ENCODE measurements around the gene DNTTIP2. TPM values are rescaled to one million over a fixed set of nuclear protein-coding genes. Genes with fewer than 3 reads are reported as not detected.

The DNTTIP2 gene
- total RNA-seq, 1 donor: 23.5 TPM

DNA sequence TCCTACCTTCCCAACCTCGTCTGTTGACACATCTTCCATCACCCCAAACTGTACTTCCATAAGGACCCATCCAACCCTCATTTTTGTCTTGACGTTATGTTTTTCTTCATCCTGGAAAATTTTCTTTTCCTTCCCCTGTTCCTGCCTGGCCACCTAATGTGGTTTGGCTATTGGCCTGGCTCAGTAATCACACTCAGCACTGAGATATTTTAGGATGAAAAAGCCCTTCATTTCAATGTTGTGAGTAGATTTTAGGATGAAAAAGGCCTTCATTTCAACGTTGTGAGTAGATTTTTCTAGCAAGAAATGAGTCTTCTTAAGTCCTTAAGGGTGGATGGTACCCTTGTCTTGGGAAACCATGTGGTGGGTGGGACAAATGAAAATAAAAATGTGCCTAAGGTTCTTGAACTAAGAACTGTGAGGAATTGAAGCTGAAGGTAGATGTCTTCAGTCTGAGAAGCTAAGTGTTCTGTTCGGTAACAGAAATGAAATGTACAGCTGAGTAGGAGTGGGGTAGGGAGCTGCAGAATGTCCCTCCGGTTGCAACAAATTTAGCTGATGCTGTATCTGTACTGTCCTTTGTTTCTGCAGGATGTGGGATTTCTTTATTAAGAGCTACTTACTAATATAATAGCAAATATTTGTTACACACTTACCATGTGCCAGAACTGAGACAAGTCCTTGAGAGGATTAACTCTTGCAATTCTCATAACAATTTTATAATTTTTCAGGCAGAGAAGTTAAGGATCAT is 36.1 kb downstream of the DNTTIP2 start:
- DNase-seq (ENCODE audit: insufficient read length, low spot score, missing footprints): peak; percentile 50
- no peaks in the 10 kb centered on the region for H3K79me2 ChIP-seq (ENCODE audit: insufficient read depth, low read length)
- H3K4me2 ChIP-seq (ENCODE audit: insufficient read depth, low read length): peak overlapping the region; percentile 26
- H2AFZ ChIP-seq (ENCODE audit: low read length): no peak overlapping the region
- H3K9me3 ChIP-seq (ENCODE audit: low read depth, low read length): no peaks in the 10 kb centered on the region
- H4K20me1 ChIP-seq (ENCODE audit: insufficient read depth, low read length): no peaks in the 10 kb centered on the region
- no peak overlapping the region for H3K4me3 ChIP-seq (ENCODE audit: insufficient read depth, low read length)
- TF ChIP-seq, protein P1, sequence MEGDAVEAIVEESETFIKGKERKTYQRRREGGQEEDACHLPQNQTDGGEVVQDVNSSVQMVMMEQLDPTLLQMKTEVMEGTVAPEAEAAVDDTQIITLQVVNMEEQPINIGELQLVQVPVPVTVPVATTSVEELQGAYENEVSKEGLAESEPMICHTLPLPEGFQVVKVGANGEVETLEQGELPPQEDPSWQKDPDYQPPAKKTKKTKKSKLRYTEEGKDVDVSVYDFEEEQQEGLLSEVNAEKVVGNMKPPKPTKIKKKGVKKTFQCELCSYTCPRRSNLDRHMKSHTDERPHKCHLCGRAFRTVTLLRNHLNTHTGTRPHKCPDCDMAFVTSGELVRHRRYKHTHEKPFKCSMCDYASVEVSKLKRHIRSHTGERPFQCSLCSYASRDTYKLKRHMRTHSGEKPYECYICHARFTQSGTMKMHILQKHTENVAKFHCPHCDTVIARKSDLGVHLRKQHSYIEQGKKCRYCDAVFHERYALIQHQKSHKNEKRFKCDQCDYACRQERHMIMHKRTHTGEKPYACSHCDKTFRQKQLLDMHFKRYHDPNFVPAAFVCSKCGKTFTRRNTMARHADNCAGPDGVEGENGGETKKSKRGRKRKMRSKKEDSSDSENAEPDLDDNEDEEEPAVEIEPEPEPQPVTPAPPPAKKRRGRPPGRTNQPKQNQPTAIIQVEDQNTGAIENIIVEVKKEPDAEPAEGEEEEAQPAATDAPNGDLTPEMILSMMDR (IDR thresholded peaks at IDR 0.05; ENCODE audit: extremely low read depth, low read depth, low read length): no peak
- H3K4me1 ChIP-seq (ENCODE audit: insufficient read depth, low read length): peaks cover 49% of the 10 kb centered on the region
- peak overlapping the region; percentile 44 for H3K27ac ChIP-seq (ENCODE audit: low read depth, low read length)
- H3K36me3 ChIP-seq (ENCODE audit: insufficient read depth, low read length): no peaks in the 10 kb centered on the region
- no peaks in the 10 kb centered on the region for H3K27me3 ChIP-seq (ENCODE audit: insufficient read depth, low read length)

GRCh38 chr1:93841771-93842170 is 37.2 kb downstream of the DNTTIP2 start:
- DNase-seq (ENCODE audit: insufficient read length, low spot score, missing footprints): no peak
- Histone ChIP-seq H3K4me1 (ENCODE audit: insufficient read depth, low read length) (peaks cover 49% of the 10 kb centered on the region), H3K9me3 (ENCODE audit: low read depth, low read length) (no peaks in the 10 kb centered on the region), H3K36me3 (ENCODE audit: insufficient read depth, low read length) (no peaks in the 10 kb centered on the region), H3K27ac (ENCODE audit: low read depth, low read length) (no peak overlapping the region), H3K4me3 (ENCODE audit: insufficient read depth, low read length) (no peak overlapping the region), H3K27me3 (ENCODE audit: insufficient read depth, low read length) (no peaks in the 10 kb centered on the region), H3K79me2 (ENCODE audit: insufficient read depth, low read length) (no peaks in the 10 kb centered on the region), H4K20me1 (ENCODE audit: insufficient read depth, low read length) (no peaks in the 10 kb centered on the region), H3K4me2 (ENCODE audit: insufficient read depth, low read length) (no peak overlapping the region), H2AFZ (ENCODE audit: low read length) (no peak overlapping the region)
- TF ChIP-seq, protein P1 (IDR thresholded peaks at IDR 0.05; ENCODE audit: extremely low read depth, low read depth, low read length): no peak

DNA sequence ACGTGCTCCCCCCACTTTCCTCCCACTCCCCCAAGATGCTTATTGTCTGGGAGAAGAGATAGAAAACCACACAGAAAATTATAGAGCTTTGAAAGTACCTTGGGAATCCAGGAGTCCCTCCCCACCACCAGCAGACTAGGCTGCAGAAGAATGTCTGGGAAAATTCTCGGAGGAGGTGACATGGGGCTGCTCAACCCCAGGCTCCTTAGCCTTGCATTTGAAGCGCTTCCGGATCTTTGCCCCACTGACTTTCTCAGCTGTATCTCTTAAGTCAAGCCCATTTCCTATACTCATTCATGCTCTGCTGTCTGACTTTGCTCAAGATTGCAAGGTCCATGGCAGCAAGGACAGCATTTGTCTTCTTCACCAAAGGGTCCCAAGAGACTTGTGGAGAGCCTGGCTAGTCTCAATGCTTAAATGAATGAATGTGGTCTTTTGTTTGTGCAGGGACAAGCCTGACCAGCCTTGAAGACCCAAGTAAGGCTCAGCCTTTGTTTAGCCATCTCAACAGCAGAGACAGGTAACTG is 38.0 kb downstream of the DNTTIP2 start:
- TF ChIP-seq, protein P1 (IDR thresholded peaks at IDR 0.05; ENCODE audit: extremely low read depth, low read depth, low read length): no peak
- no peaks in the 10 kb centered on the region for H4K20me1 ChIP-seq (ENCODE audit: insufficient read depth, low read length)
- peaks cover 48% of the 10 kb centered on the region for H3K4me1 ChIP-seq (ENCODE audit: insufficient read depth, low read length)

DNA sequence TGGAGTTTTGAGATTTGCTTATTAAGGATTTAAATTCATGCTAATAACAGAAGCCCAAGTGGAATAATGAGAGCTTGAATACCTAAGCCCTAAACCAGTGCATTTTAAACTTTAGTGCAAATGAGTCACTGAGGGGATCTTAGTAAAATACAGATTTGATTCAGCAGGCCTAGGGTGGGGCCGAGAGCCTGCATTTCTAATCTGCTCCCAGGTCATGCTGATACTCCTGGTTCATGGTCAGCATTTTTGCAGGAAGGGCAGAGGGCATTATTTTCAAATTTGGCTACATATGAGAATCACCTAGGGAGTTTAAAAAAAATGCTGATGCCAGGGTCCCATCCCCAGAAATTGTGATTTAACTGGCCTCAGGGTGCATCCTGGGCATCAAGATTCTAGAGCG is 39.3 kb downstream of the DNTTIP2 start:
- no peaks in the 10 kb centered on the region for H3K79me2 ChIP-seq (ENCODE audit: insufficient read depth, low read length)
- peak; percentile 83 for DNase-seq (ENCODE audit: insufficient read length, low spot score, missing footprints)
- no peaks in the 10 kb centered on the region for H4K20me1 ChIP-seq (ENCODE audit: insufficient read depth, low read length)
- TF ChIP-seq, protein P1 (IDR thresholded peaks at IDR 0.05; ENCODE audit: extremely low read depth, low read depth, low read length): no peak
- peak overlapping the region; percentile 8 for H3K4me2 ChIP-seq (ENCODE audit: insufficient read depth, low read length)
- H3K4me1 ChIP-seq (ENCODE audit: insufficient read depth, low read length): peaks cover 37% of the 10 kb centered on the region
- H3K27me3 ChIP-seq (ENCODE audit: insufficient read depth, low read length): no peaks in the 10 kb centered on the region
- no peak overlapping the region for H2AFZ ChIP-seq (ENCODE audit: low read length)
- no peaks in the 10 kb centered on the region for H3K36me3 ChIP-seq (ENCODE audit: insufficient read depth, low read length)
- no peak overlapping the region for H3K4me3 ChIP-seq (ENCODE audit: insufficient read depth, low read length)
- H3K27ac ChIP-seq (ENCODE audit: low read depth, low read length): peak overlapping the region; percentile 44
- H3K9me3 ChIP-seq (ENCODE audit: low read depth, low read length): no peaks in the 10 kb centered on the region

More for the DNA sequence above, 38.0 kb downstream of the DNTTIP2 start:
- no peaks in the 10 kb centered on the region for H3K79me2 ChIP-seq (ENCODE audit: insufficient read depth, low read length)
- no peak overlapping the region for H3K27ac ChIP-seq (ENCODE audit: low read depth, low read length)
- no peak overlapping the region for H3K4me2 ChIP-seq (ENCODE audit: insufficient read depth, low read length)
- H3K9me3 ChIP-seq (ENCODE audit: low read depth, low read length): no peaks in the 10 kb centered on the region
- no peaks in the 10 kb centered on the region for H3K36me3 ChIP-seq (ENCODE audit: insufficient read depth, low read length)
- no peak overlapping the region for H2AFZ ChIP-seq (ENCODE audit: low read length)
- no peak overlapping the region for H3K4me3 ChIP-seq (ENCODE audit: insufficient read depth, low read length)
- no peak for DNase-seq (ENCODE audit: insufficient read length, low spot score, missing footprints)
- H3K27me3 ChIP-seq (ENCODE audit: insufficient read depth, low read length): no peaks in the 10 kb centered on the region

All from osteoblast (primary cell).